Suppressor macrophage treated with lipopolysaccharide for 4 hours (primary cell): ENCODE data around the gene TMOD1.

Source experiments
- DNase-seq: peaks from one replicate; pipeline ENCODE4 v3.0.0-alpha.2; 2020

Gene TMOD1

GRCh38 chr9:97551308-97551707, 49.8 kb downstream of the TMOD1 start:
- DNase-seq = no peak

DNA sequence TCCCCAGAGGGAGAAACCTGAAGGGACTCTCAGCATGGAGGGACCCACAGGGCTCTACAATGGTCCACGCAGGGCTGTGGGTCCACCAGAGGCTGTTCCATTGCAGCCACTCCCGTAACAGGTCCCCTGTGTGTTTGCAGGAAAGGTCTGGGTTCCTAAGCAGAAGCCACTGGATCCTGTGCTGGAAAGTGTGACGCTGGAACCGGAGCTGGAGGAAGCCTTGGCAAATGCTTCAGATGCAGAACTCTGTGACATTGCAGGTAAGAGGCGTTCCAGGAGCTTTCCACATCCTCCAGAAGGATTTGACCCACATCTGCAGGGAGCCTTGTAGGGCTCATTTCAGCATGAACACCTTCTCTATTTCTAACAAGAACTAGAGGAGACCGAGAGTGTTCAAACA, 51.7 kb downstream of the TMOD1 start:
- no peak for DNase-seq

GRCh38 chr9:97553841-97554240, 52.4 kb downstream of the TMOD1 start:
- DNase-seq = no peak

DNA sequence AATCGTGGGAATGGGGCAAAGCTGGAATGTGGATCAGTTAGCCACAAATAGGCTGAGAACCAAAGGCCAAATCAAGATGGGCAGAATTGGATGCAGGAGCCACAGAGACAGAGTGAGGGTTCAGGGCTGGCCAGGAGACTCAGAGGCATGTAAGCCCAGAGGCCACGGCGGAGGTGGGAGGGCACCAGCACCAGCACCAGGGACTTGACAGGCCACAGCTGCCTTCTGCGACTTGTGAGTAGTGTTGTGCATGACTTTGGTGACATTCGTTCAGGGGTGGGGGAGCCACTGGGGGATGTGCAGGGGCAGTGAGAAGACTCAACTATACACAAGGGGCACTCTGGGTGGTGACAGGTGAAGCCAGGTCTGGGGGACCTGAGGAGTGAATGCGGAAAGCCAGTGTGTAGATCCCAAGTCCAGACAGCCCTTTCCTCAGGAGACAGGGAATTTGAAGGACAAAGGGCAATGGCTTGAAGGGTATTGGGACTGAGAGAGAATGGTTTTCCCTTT, 53.2 kb downstream of the TMOD1 start:
- no peak for DNase-seq

DNA sequence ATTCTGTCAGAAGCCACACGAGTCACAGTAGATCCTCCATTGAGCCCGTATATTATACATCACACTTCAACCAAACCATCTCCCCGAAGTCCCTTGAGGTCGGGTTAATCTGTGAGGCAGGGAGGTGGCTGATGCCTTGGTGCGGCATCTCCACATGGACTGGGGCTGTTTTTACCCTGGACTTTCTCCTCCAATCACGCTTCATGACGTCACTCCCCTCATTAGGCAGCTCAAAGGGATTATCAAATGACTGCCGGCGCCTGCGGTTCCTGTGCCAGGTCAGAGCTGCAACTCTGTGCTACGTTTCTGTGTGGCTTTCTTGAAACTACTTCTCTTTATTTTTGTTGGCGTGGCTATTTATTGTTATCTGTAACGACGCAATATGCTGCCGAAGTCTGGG, 53.7 kb downstream of the TMOD1 start:
- no peak for DNase-seq

DNA sequence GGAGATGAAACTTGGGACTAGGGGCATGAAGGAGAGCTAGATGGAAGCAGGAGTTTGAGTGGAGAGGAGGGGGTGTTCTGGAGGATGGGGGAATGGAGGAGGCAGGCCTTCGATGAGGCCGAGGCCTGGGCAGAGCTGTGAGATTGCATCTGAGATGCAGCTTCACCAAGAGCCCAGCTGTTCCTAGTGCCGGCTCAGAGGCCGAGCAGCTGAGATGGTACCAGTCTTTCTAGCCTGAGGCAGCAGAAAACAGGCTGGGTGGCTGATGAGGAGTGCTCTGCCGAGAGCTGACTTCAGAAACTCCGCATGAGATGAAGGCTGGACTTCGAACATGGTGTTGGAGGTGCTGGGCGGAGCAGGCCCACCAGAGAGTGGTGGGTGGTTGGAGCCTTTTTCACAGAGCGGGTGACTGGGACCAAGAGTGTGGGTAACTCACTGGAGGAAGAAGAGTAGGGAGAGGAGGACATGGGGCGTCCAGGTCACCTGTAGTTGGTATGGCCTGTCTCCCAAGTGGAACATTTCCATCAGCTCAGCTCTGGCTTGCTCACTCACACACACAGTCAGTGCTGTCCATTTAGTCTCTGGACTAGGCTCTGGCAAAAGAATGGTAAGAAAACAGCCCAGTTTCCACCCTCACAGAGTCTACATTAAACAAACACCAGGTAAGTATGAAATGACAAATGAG, 54.7 kb downstream of the TMOD1 start:
- DNase-seq = no peak

DNA sequence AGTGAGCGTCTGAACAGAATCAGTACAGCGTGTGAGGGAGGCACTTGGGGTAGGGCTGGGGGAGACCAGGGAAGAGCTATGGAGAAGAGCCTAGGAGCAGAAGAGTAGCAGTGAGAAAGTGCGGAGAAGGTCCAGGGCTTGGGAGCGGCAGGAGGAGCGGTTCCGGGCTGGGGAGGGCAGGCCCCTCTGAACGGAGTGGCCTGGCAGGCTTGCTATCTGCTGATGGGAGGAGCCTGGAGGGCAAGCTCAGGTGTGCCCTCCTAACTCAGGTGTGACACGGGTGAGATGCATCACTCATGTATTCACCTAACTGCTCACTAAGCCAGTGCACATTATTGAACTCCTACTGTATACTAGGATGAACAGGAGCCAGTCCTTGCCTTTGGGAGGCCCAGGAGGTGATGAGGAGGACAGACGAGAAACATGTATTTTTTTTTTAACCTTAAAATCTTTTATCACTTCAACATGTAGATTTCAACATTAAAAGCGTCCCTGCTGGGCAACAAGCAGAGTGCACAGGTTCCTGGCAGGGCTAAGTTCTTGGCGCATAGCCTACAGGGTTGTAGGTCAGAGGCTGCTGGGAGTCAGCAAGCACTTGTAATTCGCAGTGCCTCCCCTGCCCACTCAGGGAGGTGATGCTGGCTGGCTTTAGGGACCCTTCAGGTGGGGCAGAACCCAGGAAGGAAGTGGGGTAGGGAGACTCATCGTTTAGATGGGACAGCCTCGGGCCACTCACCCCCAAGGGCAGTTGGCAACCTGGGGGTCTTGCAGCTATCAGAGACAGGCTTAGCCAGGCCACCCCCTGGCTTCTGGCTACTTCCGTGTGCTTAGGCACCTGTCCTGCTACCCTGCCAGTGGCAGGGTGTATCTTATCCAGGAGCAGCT, 55.5 kb downstream of the TMOD1 start:
- no peak for DNase-seq

DNA sequence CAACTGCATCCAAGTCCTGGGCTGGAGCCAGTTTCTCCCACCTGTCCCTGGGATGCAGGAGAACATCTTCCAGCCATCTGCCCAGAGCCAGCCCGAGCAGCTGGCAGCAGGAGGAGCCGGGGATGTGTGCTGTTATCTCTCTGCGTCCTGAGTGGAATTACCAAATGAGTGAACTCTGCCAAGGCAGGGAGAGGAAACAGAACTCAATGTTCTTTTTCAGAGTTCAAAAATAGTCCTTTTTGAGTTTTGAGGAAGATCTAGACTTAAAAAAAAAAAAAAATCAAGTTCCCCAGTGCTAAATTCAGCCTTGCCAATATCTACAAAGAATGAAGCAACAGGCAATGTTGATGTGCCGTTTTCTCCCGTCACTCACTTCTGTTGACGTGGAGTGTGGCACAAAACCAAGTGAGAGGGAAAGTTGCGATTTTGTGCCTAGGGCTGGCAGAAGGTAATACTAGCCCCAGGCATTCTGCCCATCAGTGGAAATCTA, 56.2 kb downstream of the TMOD1 start:
- DNase-seq = peak; percentile 42

DNA sequence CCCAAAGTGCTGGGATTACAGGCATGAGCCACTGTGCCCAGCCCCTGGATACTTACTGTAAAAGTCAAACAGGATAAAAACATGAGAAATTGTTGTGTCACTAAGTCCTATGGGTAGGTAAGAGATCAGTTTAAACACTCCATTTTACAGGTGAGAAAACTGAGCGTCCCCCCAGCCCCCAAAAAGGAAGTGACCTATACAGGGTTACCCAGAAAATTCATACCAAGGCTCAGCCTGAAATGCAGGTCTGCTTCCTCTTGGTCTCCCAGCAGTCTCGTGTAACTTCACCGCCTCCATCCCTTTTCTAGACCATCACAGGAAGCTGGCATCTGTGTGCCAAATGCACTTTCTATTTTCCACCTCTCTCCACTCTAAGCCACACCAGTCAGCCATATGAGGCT, 57.2 kb downstream of the TMOD1 start:
- DNase-seq = no peak

DNA sequence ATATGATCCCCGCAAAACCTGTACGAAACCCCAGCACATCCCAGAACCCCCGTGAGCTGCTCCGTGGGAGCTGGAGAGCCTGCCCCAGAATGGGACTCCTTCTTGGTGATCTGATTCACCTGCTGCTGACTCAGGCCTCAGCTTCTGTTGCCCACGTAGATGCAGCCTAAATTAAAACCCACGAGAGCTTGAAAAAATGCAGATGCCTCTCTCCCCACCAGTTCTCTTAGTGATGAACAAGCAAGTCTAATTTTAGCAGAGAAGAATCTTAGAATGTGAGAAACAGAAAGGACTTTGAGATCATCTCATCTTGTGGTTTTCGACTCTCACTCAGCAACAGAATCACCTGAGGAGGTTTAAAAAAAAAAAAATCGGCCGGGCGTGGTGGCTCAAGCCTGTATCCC, 57.6 kb downstream of the TMOD1 start:
- no peak for DNase-seq

DNA sequence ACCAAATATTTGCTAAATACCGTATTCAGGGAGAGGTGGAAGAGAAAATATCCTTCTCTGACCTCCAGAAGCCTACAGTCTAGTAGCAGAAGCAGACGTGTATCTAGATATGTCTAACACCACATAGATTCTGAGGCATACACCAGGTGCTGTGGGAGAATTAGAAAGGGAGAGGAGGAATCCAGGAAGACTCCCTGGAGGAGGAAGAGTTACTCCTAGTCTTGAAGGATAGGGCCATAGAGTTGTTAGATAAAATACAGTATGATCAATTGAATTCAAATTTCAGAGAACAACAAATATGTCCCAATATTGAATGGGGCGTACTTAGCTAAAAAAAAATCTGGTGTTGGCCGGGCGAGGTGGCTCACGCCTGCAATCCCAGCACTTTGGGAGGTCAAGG, 58.7 kb downstream of the TMOD1 start:
- no peak for DNase-seq

DNA sequence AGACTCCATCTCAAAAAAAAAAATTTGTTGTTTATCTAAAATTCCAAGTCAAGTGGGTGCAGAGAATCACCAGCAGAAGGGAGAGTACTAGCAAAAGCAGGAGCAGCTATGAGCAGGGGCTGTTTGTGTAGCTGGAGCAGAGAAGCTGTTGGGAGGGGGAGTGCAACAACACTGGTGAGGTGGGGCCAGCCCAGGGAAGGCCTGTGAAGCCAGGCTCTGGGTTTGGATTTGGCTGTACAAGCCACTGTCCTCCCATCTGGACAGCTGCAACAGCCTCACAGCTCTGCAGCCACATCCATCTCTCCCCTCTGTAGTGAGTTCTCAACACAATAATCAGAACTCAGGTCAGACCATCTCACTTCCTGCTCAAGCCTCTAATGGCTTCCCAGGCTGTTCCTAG, 59.4 kb downstream of the TMOD1 start:
- DNase-seq = no peak

DNA sequence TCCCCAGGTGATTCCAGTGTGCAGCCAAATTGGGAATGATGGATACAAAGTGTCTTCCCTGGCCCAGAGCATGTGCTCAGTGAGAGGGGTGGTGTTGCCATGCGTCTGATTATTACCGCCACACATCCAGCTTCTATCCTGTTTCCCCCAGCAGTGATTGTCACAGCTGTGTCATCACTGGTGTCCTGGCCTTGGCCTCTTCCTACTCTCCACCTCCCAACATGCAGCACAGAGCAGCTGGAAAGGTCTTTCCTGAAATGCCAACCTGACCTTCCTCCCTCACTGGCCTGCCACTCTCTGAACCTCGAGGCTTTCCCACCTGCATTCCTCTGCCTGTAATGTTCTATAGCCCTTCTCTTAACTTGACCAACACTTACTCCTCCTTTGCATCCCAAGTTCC, 60.0 kb downstream of the TMOD1 start:
- no peak for DNase-seq

DNA sequence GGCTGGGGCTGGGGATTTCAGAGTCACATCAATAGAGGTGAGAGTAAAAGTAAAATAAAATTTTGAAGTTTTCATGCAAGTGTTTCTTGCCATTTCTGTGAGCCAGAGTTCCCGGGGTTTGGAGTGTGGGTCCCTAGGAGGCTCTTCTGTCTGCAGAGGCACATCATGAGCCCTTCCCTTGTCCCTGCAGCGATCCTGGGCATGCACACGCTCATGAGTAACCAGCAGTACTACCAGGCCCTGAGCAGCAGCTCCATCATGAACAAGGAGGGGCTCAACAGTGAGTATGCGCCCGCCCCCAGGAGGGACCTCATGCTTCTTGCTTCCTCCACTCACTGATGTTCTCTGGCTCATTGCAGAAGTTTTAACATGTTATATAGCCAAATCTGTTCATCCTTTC, 61.1 kb downstream of the TMOD1 start:
- no peak for DNase-seq

DNA sequence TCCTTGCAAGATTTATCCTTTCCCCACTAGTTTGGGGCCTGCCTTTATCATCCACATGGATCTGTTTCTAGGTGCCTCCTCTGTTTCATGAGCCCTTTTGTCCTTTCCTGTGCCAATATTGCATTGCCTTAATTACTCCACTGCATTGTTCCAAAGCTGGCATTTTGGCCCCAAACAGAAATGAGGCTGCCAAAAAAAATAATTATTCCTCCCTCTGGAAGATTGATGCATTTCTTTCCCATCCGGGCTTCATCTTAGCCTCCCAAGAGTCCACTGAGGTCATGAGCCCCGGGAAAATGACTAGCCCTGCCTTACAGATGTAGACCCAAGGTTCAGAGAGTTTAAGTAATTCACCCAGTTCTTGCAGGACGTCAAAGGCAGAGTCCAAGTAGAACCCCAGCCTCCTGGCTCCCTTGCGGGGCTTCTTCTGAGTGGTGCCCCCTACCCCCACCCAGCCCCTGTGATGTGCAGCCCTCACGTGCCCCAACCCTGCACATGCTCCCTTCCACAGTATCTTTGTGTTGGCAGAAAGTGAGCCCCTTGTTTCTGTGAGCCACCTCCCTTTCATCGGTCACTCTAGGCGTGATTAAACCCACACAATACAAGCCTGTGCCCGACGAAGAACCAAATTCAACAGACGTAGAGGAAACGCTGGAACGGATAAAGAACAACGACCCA, 62.1 kb downstream of the TMOD1 start:
- no peak for DNase-seq

DNA sequence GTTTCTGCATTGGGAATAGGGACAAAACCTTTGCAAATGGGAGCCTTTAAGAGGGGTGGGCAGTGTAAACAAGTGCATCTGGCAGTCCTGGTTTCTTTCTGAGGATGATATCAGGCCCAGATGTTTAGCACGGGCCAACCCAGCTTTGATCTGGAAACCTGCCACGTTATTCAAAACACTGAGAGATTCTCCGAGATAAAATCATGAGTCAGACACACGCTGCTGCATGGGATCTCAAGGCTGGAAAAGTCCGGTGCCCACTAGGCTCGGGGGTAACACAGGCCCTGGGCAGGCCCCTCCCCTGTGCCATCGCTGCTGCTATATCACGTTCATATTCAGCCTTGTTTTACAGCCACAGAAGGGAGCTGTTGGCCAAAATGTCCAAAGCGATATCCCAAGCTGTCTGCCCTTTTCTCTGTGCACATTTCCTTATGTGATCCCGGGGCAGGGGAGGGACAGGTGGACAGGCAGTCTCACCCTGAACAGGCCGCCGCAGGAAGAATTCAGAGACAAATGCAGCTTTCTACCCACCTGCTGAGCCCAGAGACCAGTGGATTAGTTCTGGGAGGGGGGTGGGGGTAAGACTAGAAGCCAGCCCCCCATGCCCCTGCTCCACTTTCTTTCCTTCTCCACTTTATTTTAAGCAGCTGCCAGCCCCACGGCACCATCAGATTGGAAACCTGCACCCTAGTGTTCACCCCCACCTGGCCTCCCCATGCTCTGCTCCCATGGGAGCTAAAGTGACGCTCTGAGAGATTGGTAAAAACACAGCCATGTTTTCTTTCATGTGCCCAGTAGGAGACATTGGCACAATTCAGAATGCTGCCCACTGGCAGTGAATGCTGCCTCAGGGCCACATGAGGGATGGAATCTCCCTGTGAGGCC, 63.1 kb downstream of the TMOD1 start:
- DNase-seq = no peak

- no peak for DNase-seq
Observed at GRCh38 chr9:97565262-97565661, 63.8 kb downstream of the TMOD1 start.

- DNase-seq = no peak
Observed at GRCh38 chr9:97567182-97567893, 65.9 kb downstream of the TMOD1 start.

DNA sequence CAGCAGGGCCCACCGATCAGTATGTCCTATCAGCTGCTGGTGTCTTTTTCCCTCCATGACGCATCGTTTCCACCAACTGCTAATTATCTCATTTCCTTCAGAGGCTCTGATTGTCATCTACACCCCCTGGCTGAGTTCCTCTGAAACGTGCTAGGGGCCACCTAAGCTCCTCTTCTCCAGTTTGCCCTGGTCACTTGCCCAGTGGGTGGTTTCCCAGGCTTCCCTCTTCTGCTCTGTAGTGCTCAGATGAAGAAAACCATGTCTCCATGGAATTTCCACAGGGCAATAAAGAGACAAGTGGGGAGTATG, 66.4 kb downstream of the TMOD1 start:
- peak; percentile 28 for DNase-seq

GRCh38 chr9:97568461-97569275, 67.2 kb downstream of the TMOD1 start:
- DNase-seq = no peak

DNA sequence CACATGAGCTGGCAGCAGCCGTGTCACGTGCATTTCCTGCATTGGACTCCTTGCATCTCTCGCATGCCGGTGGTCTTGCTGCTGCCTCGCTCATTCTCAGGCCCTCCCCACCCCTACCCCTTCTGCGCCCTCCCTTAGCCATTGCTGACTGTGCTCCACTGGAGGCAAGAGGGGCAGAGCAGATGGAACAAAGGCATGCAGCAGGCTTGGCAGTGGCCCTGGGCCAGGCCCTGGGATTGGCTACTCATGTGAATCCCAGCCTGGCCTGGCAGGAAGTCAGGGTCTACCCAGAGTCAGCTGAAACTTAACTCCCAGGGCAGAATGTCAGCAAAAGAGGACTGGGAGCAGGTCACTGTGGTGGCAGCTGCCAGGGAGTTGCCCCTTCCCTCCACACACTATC, 69.4 kb downstream of the TMOD1 start:
- no peak for DNase-seq
